Measurements from ENCODE around the gene TMEM243. TPM values are rescaled to one million over a fixed set of nuclear protein-coding genes. Genes with fewer than 3 reads are reported as not detected.

The TMEM243 gene
- total and polyA plus RNA-seq, 2 of the 4 experiments (the other 2 are of a cell fraction), result 28.7 to 31.1 TPM

DNA sequence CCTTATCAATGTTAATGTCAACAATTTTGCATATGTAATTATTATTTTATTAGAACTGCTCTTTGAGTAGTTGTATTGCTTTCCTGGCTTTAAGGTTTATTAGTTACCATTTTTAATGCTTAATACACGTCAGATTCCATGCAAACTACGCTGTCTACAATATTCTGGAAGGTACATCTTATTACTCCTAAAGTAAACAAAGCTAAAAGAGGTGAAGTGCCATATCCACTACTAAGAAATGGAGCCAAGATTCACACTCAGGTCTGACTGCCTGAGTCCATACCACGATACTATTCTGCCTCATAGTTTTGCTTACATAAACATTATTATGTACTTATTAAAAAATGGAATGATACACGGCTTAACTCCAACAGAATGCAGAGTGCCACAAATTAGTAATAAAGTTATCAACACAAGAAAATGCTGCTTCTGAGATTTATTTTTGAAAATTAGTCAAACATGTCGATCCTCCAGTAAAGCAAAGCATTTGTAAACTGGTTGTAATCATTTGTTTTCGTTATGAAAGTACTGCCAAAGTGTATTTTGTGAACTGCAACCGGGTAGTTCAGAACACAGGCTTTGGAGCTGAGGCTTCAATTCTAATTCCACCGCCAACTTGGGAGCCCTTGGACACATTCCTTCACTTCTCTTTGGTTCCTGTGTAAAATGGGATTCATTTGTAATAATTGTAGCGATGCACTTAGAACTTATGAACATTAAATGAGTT lies 68.4 kb downstream of the TMEM243 start:
- Histone ChIP-seq H3K4me2 (ENCODE audit: low read depth, low read length) (peak overlapping the region; percentile 92), H2AK5ac (ENCODE audit: low read depth, low read length) (no peak overlapping the region), H3K36me3 (ENCODE audit: control insufficient read depth, insufficient read depth, low read length) (no peaks in the 10 kb centered on the region), H3K4ac (ENCODE audit: low read depth, low read length) (no peak overlapping the region), H3K56ac (ENCODE audit: extremely low read depth, insufficient read depth, low read length) (peak overlapping the region; percentile 88), H2BK5ac (ENCODE audit: low read depth, low read length, poor library complexity, severe bottlenecking) (peak overlapping the region; percentile 93), H3K4me3 (ENCODE audit: insufficient read depth, low read depth, low read length) (peak overlapping the region; percentile 81; the same call in 1 of the 2 replicates), H2AFZ (replicated peaks; ENCODE audit: low read length, poor library complexity) (peak overlapping the region; percentile 79), H3K27me3 (ENCODE audit: control insufficient read depth, insufficient read depth, low read length) (no peaks in the 10 kb centered on the region), H4K8ac (ENCODE audit: low read depth in 2 of 2, low read length in 2 of 2) (peak overlapping the region in 1 of 2 experiments; percentile 96; a peak in 2 of 4 replicates), H4K91ac (ENCODE audit: insufficient read depth, low read depth, low read length) (no peak overlapping the region), H3K14ac (replicated peaks; ENCODE audit: low read depth, low read length) (no peak overlapping the region), H3K23ac (ENCODE audit: low read depth, low read length) (no peak overlapping the region), H2BK120ac (ENCODE audit: low read depth, low read length) (no peak overlapping the region), H2BK15ac (ENCODE audit: low read depth, low read length) (peak overlapping the region; percentile 92; the same call in 1 of the 3 replicates), H3K18ac (ENCODE audit: low read depth, low read length) (no peak overlapping the region), H4K5ac (ENCODE audit: low read depth, low read length) (no peak overlapping the region; the same call in 1 of the 2 replicates), H3K9ac (ENCODE audit: low read depth, low read length) (peak overlapping the region; percentile 92; the same call in 1 of the 2 replicates), H3K79me1 (ENCODE audit: low read depth in 1 of 2, low read length in 2 of 2) (0 out of 4 replicates have a peak, but pooled peaks cover 5 to 7% of the 10 kb centered on the region in 2 experiments), H3K27ac (ENCODE audit: insufficient read depth, low read length) (no peak overlapping the region; the same call in 1 of the 2 replicates), H2AK9ac (replicated peaks; ENCODE audit: low read depth, low read length, poor library complexity) (no peak overlapping the region), H3K9me1 (ENCODE audit: insufficient read depth, low read length) (no peaks in the 10 kb centered on the region), H3K9me3 (ENCODE audit: control insufficient read depth, insufficient read depth, low read length) (no peaks in the 10 kb centered on the region), H4K20me1 (ENCODE audit: insufficient read depth, low read length) (peaks cover 15% of the 10 kb centered on the region), H2BK20ac (ENCODE audit: low read depth, low read length) (no peak overlapping the region), H3K4me1 (ENCODE audit: control insufficient read depth, insufficient read depth, low read length) (no peaks in the 10 kb centered on the region)
- 0% methylated on average over 1 of the region's 9 CpGs; no CpG with 5 or more reads in 1 of the 2 experiments for WGBS, 2 experiments (ENCODE audit: extremely low coverage in 2 of 2, insufficient read length in 1 of 2)
- TF ChIP-seq BHLHE40 (IDR thresholded peaks at IDR 0.05; ENCODE audit: low read depth, low read length) (no peak), MAFK (IDR thresholded peaks at IDR 0.05; ENCODE audit: low read depth, low read length) (peak; percentile 63), POLR2A (IDR thresholded peaks at IDR 0.05; ENCODE audit: low read depth, low read length) (no peak)
- TF ChIP-seq, protein P1, sequence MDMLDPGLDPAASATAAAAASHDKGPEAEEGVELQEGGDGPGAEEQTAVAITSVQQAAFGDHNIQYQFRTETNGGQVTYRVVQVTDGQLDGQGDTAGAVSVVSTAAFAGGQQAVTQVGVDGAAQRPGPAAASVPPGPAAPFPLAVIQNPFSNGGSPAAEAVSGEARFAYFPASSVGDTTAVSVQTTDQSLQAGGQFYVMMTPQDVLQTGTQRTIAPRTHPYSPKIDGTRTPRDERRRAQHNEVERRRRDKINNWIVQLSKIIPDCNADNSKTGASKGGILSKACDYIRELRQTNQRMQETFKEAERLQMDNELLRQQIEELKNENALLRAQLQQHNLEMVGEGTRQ (IDR thresholded peaks at IDR 0.05; ENCODE audit: low read depth, low read length), result no peak
- BruUV-seq (replicated peaks), result no TSS peak
- ATAC-seq (ENCODE audit: low read depth) (no peak), DNase-seq (no peak)
- ChIA-PET CTCF (interaction anchor here (0.6 kb wide), 1 partner anchor 86 kb away, joined by 8 read pairs; no protein-coding TSS in a partner anchor), POLR2A (ENCODE audit: unreplicated experiment) (no interaction called here)
- intact Hi-C loops (cut with micrococcal nuclease) (loop anchor here (5.0 to 10.0 kb wide), 4 partner anchors 166 to 724 kb away; partner anchors contain the start of genes CROT, DBF4 and SLC25A40), in situ Hi-C loops (cut with MboI; ENCODE audit: low sequenced_read_pairs) (no loop called here), dilution Hi-C loops (cut with HindIII; ENCODE audit: low sequenced_read_pairs, unreplicated experiment) (no loop called here)

Measured in IMR-90 (cell line).